Measurements from ENCODE around the gene BANP.
"Not testable (repeated sequence)": the region's sequence is repeated elsewhere in the genome, so short reads cannot be mapped to it uniquely, and the experiment has no call there.

Gene BANP

DNA sequence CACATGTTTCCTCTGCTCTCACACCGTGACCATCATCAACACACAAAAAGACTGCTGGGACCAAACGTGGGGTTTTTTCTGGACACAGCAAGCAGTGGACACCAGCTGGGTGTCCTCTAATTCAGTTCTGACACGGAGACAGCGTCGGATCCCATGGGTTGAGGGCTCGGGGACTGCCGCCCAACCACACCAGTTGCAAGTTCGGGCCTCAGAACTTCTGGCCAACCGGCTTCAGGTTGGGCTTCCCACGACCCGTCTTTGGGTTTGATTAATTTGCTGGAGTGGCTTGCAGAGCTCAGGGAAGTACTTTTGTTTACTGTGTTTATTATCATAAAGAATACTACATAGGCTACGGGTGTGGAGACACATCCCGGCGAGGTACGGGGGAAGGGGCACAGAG is 97.8 kb downstream of the BANP start:
- TF ChIP-seq, protein P1, sequence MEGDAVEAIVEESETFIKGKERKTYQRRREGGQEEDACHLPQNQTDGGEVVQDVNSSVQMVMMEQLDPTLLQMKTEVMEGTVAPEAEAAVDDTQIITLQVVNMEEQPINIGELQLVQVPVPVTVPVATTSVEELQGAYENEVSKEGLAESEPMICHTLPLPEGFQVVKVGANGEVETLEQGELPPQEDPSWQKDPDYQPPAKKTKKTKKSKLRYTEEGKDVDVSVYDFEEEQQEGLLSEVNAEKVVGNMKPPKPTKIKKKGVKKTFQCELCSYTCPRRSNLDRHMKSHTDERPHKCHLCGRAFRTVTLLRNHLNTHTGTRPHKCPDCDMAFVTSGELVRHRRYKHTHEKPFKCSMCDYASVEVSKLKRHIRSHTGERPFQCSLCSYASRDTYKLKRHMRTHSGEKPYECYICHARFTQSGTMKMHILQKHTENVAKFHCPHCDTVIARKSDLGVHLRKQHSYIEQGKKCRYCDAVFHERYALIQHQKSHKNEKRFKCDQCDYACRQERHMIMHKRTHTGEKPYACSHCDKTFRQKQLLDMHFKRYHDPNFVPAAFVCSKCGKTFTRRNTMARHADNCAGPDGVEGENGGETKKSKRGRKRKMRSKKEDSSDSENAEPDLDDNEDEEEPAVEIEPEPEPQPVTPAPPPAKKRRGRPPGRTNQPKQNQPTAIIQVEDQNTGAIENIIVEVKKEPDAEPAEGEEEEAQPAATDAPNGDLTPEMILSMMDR (IDR thresholded peaks at IDR 0.05; ENCODE audit: control insufficient read depth, extremely low read depth, insufficient read depth): no peak
- no peak for DNase-seq (ENCODE audit: low read depth)
- H3K4me3 ChIP-seq (ENCODE audit: low read depth, low read length): no peak overlapping the region

DNA sequence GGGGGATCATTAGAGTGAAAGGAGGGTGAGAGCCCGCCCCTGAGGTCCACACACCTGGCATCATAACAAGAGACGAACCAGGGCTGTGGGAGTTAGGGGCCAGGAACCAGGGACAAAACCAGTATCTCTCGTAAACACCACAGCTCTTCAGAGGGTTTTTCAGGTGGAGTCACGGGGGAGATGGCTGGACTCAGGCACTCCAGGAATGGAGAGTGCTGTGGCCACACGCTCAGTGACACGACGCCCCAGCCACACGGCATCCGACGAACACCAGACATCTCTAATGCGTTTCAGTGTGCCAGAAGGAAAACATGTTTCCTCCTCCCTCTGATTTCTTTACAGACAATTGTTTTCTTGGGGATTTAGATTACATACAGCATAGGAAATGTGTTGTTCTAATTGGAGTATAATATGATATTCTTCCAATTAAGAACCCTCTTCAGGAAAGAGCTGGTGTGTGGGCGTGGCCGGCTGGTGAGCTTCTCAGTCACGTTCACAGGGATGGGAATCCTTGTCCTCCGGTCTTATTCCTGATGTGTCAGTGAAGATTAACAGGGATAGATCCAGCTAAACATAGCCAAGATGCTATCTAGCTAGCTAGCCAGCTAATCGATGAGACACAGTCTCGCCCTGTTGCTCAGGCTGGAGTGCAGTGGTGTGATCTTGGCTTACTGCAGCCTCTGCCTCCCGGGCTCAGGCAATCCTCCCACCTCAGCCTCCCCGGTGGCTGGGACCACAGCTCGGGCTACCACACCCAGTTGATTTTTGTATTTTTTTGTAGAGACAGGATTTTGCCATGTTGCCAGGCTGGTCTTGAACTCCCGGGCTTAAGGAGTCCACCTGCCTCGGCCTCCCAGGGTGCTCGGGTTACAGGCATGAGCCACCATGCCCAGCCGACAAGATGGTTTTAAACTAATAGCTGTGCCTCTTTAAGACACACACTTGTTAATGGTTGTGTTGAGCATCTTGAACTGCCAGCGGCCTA is 98.6 kb downstream of the BANP start:
- TF ChIP-seq, protein P1 (IDR thresholded peaks at IDR 0.05; ENCODE audit: control insufficient read depth, extremely low read depth, insufficient read depth): no peak
- H3K4me3 ChIP-seq (ENCODE audit: low read depth, low read length): no peak overlapping the region
- no peak for DNase-seq (ENCODE audit: low read depth)

DNA sequence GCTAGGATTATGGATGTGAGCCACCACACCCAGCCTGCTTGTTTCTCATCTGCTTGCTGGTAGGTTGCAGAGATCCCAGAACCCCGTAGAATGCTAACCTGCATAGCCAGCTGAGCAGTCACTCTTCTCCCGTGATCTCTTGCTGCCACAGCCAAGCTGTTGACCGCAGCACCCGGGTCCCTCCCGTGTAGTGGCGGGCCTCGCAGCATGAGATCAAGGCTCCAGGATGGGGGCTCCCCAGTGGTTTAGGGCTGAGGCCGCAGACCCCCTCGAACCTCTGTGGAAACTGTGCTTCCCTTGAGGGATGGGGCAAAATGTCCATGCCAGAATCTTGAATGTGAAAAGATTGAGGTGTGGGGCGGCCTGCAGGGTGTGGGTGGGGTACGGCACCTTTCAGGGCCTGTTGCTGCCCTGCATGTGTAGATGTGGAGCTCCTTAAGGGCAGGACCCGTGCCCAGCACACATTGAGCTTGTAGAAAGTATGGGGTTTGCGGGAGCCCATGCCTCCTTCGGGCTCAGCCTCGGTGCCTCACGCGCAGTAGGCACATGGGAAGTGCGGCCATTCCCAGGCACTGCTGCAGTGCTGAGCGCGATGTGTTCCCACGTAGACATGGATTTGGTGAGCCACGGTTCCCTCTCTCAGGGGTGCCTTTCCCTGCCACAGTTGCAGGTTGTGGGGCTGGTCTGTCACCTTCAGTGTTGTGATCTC is 99.9 kb downstream of the BANP start:
- H3K4me3 ChIP-seq (ENCODE audit: low read depth, low read length): no peak overlapping the region
- no peak for DNase-seq (ENCODE audit: low read depth)
- TF ChIP-seq, protein P1 (IDR thresholded peaks at IDR 0.05; ENCODE audit: control insufficient read depth, extremely low read depth, insufficient read depth): no peak

DNA sequence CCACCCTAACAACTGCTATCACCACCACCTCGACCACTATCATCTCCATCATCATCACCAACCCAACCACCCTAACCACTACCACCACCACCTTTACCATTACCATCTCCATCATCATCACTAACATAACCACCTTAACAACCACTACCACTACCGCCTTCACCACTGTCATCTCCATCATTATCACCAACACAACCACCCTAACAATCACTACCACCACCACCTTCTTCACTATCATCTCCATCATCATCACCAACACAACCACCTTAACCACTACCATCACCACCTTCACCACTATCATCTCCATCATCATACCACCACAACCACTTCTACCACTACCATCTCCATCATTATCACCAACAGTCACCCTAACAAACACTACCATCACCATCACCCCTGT is 101.4 kb downstream of the BANP start:
- H3K4me3 ChIP-seq (ENCODE audit: low read depth, low read length): no peak overlapping the region
- no peak for DNase-seq (ENCODE audit: low read depth)
- TF ChIP-seq, protein P1 (IDR thresholded peaks at IDR 0.05; ENCODE audit: control insufficient read depth, extremely low read depth, insufficient read depth): no peak

DNA sequence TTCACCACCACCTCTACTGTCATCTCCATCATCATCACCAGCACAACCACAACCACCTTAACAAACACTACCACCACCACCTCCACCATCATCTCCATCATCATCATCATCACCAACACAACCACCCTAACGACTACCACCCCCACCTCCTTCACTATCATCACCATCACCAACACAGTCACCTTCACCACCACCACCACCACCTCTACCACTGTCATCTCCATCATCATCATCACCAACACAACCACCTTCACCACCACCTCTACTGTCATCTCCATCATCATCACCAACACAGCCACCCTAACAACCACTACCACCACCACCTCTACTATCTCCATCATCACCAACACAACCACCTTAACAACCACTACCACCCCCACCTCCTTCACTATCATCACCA is 102.2 kb downstream of the BANP start:
- DNase-seq (ENCODE audit: low read depth); H3K4me3 ChIP-seq (ENCODE audit: low read depth, low read length): not testable (repeated sequence)

DNA sequence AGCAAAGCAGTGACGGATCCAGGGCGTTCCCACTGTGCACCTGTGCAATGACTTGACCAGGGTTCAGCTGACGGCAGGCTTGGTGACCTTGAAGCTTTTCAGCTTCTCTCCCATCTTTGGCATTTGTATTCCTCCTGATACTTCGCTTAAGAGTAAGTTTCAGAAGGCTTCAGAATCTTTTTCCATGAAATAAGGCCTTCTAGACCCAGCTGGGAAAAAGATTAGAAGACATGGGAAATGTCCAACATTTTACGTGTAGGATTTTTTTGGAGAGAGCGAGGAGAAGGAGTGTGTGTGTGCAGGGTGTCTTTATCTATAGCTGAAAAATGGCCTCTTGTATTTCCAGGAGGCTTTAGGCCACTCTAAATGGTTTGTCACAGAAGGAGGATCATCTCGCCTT is 104.1 kb downstream of the BANP start:
- DNase-seq (ENCODE audit: low read depth): no peak
- no peak overlapping the region for H3K4me3 ChIP-seq (ENCODE audit: low read depth, low read length)
- TF ChIP-seq, protein P1 (IDR thresholded peaks at IDR 0.05; ENCODE audit: control insufficient read depth, extremely low read depth, insufficient read depth): no peak

DNA sequence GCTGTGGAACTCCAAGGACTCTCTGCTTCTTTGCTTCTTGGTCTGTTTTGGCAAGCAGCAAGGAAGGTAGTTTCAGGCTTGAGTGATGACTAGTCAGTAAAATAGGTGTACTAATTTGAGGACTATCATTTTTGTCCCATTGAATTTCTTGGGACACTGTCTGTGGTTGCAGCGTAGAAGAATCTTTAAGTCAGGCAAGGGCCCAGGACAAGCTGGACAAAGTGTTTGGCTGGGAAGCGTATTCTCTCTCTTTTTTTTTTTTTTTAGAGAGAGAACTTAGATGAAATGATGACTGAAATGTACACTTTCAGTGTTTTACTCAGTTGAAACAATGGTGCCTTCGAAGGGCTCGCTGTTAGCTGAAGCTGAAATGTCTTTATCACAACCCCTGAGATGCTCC is 105.0 kb downstream of the BANP start:
- no peak for DNase-seq (ENCODE audit: low read depth)
- H3K4me3 ChIP-seq (ENCODE audit: low read depth, low read length): no peak overlapping the region

More for the DNA sequence above, 105.0 kb downstream of the BANP start:
- TF ChIP-seq, protein P1 (IDR thresholded peaks at IDR 0.05; ENCODE audit: control insufficient read depth, extremely low read depth, insufficient read depth): no peak
